Measurements from ENCODE around the gene WTAP. TPM values are rescaled to one million over a fixed set of nuclear protein-coding genes. Genes with fewer than 3 reads are reported as not detected.
A peak's percentile ranks its signal among the peaks of the same experiment; 100 is the strongest.
"Not testable (repeated sequence)": the region's sequence is repeated elsewhere in the genome, so short reads cannot be mapped to it uniquely, and the experiment has no call there.

The WTAP gene
- polyA plus RNA-seq, 3 donors = 136 to 145 (median 138) TPM

GRCh38 chr6:159759645-159760044, 32.3 kb downstream of the WTAP start:
- DNase-seq (ENCODE audit: low read depth in 3 of 3, low spot score in 2 of 3) = no peak

- no peak for DNase-seq (ENCODE audit: low read depth in 3 of 3, low spot score in 2 of 3)
Observed at GRCh38 chr6:159760602-159761057, 33.3 kb downstream of the WTAP start.

- DNase-seq (ENCODE audit: low read depth in 3 of 3, low spot score in 2 of 3) = peak in 1 of 3 donors; percentile 10
Observed at GRCh38 chr6:159761129-159761872, 34.0 kb downstream of the WTAP start.

- peak; percentile 69 to 83 (median 82) for DNase-seq (ENCODE audit: low read depth in 3 of 3, low spot score in 2 of 3)
Observed at GRCh38 chr6:159761873-159762680, 34.8 kb downstream of the WTAP start, which contains the start of gene ACAT2. ACAT2 (plus strand) TSS chr6:159762045; CDS start chr6:159762088, 43 bp downstream.

- no peak for DNase-seq (ENCODE audit: low read depth in 3 of 3, low spot score in 2 of 3)
Observed at GRCh38 chr6:159762681-159763293, 35.5 kb downstream of the WTAP start.

GRCh38 chr6:159766906-159767305, 39.6 kb downstream of the WTAP start:
- no peak for DNase-seq (ENCODE audit: low read depth in 3 of 3, low spot score in 2 of 3)

GRCh38 chr6:159769470-159769869, 42.2 kb downstream of the WTAP start:
- no peak for DNase-seq (ENCODE audit: low read depth in 3 of 3, low spot score in 2 of 3)

- no peak for DNase-seq (ENCODE audit: low read depth in 3 of 3, low spot score in 2 of 3)
Observed at GRCh38 chr6:159772196-159772595, 44.9 kb downstream of the WTAP start.

GRCh38 chr6:159777240-159777904, 50.1 kb downstream of the WTAP start:
- no peak for DNase-seq (ENCODE audit: low read depth in 3 of 3, low spot score in 2 of 3)

- DNase-seq (ENCODE audit: low read depth in 3 of 3, low spot score in 2 of 3) = no peak
Observed at GRCh38 chr6:159778131-159778530, 50.8 kb downstream of the WTAP start.

GRCh38 chr6:159778542-159779103, 51.3 kb downstream of the WTAP start:
- no peak for DNase-seq (ENCODE audit: low read depth in 3 of 3, low spot score in 2 of 3)

GRCh38 chr6:159788276-159788675, 61.0 kb downstream of the WTAP start:
- DNase-seq (ENCODE audit: low read depth in 3 of 3, low spot score in 2 of 3) = no peak

- DNase-seq (ENCODE audit: low read depth in 3 of 3, low spot score in 2 of 3) = peak in 2 of 3 donors; percentile 7 to 15
Observed at GRCh38 chr6:159788753-159789376, 61.6 kb downstream of the WTAP start.

GRCh38 chr6:159789377-159790148, 62.3 kb downstream of the WTAP start, which contains the start of gene TCP1:
TCP1 (minus strand) TSS chr6:159789602; CDS start chr6:159789468, 134 bp downstream.
- peak; percentile 98 to 100 (median 100) for DNase-seq (ENCODE audit: low read depth in 3 of 3, low spot score in 2 of 3)

GRCh38 chr6:159790149-159790955, 63.0 kb downstream of the WTAP start, which contains the start of gene MRPL18:
MRPL18 (plus strand) TSS chr6:159790467; CDS start chr6:159790588, 121 bp downstream.
- peak; percentile 83 to 89 (median 83) for DNase-seq (ENCODE audit: low read depth in 3 of 3, low spot score in 2 of 3)

GRCh38 chr6:159790956-159791598, 63.8 kb downstream of the WTAP start:
- DNase-seq (ENCODE audit: low read depth in 3 of 3, low spot score in 2 of 3) = no peak

GRCh38 chr6:159794976-159795375, 67.7 kb downstream of the WTAP start:
- DNase-seq (ENCODE audit: low read depth in 3 of 3, low spot score in 2 of 3) = not testable (repeated sequence)

Measured in right renal cortex interstitium (tissue), 3 donors.